ENCODE results near the gene ANKRD36.
"Not testable (repeated sequence)": the region's sequence is repeated elsewhere in the genome, so short reads cannot be mapped to it uniquely, and the experiment has no call there.

DNA sequence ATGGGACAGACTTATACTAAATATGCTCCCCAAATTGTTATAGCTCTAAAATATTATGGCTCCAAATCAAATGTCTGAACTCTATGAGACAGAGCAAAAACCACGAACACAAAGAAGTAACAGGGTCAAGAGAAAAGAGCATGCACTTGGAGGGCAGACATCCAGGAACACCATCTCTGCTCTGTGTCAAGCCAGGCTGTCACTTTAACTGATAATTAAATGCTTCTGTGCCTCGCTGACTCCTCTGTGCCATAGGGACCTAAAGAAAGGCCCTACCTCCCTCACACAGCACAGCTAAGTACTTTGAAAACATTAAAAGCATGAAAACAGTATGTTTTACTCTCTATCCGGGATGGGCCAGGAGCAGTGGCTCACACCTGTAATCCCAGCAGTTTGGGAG lies 42.0 kb upstream of the ANKRD36 start:
- not testable (repeated sequence) for TF ChIP-seq POLR2A (IDR thresholded peaks at IDR 0.05)
- TF ChIP-seq, protein P1, sequence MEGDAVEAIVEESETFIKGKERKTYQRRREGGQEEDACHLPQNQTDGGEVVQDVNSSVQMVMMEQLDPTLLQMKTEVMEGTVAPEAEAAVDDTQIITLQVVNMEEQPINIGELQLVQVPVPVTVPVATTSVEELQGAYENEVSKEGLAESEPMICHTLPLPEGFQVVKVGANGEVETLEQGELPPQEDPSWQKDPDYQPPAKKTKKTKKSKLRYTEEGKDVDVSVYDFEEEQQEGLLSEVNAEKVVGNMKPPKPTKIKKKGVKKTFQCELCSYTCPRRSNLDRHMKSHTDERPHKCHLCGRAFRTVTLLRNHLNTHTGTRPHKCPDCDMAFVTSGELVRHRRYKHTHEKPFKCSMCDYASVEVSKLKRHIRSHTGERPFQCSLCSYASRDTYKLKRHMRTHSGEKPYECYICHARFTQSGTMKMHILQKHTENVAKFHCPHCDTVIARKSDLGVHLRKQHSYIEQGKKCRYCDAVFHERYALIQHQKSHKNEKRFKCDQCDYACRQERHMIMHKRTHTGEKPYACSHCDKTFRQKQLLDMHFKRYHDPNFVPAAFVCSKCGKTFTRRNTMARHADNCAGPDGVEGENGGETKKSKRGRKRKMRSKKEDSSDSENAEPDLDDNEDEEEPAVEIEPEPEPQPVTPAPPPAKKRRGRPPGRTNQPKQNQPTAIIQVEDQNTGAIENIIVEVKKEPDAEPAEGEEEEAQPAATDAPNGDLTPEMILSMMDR (IDR thresholded peaks at IDR 0.05) = not testable (repeated sequence)

All from heart left ventricle (tissue), 13 donors.